Adrenal gland (tissue), 12 donors: ENCODE data around the gene ETF1. TPM values are rescaled to one million over a fixed set of nuclear protein-coding genes. Genes with fewer than 3 reads are reported as not detected.

ENCODE experiments used
- DNase-seq, 7 donors: peaks; one replicate each; pipeline ENCODE4 v3.0.0-alpha.2; 2019 to 2020
- H3K27ac ChIP-seq, 5 donors: fragments of 200-600 bp; sonication (generic) in 4 of 5; 1 replicate in 3 of 5; 2 replicates in 2 of 5; pipeline versions ENCODE4 v1.5.1 to v1.8.0; 2016 to 2020; ENCODE audit warnings: mild to moderate bottlenecking in 1 of 5
- H3K27me3 ChIP-seq: fragments of 200-600 bp; 2 replicates; pipeline ENCODE4 v1.8.0; 2021
- H3K36me3 ChIP-seq, 2 donors: fragments of 200-600 bp; replicated peaks in 1 of 2; 1 replicate in 1 of 2; 2 replicates in 1 of 2; pipeline versions ENCODE4 v1.5.1 to v1.8.0; 2018 to 2022
- H3K4me1 ChIP-seq, 2 donors: fragments of 200-600 bp; replicated peaks in 1 of 2; 1 replicate in 1 of 2; 2 replicates in 1 of 2; pipeline versions ENCODE4 v1.5.1 to v1.8.0; 2018 to 2021
- H3K4me3 ChIP-seq, 4 donors: fragments of 200-600 bp; sonication (generic) in 3 of 4; one replicate each; pipeline ENCODE4 v1.5.1; 2016 to 2018
- H3K9me3 ChIP-seq, 3 donors: fragments of 200-600 bp; sonication (generic) in 1 of 3; replicated peaks in 1 of 3; 1 replicate in 2 of 3; 2 replicates in 1 of 3; pipeline versions ENCODE4 v1.5.1 to v1.8.0; 2016 to 2021
- CTCF ChIP-seq, 6 experiments: fragments of 450-650 bp in 4 of 6; fragments of 200-600 bp in 2 of 6; sonication (generic) in 1 of 6; IDR thresholded peaks; 1 replicate in 5 of 6; 2 replicates in 1 of 6; pipeline versions ENCODE4 v1.5.1 to v1.8.0; 2016 to 2021; ENCODE audit warnings: antibody characterized with exemption in 6 of 6, mild to moderate bottlenecking in 2 of 6, moderate library complexity in 1 of 6
- POLR2A ChIP-seq, 2 donors: fragments of 450-650 bp; IDR thresholded peaks; one replicate each; pipeline ENCODE4 v1.6.1; 2017; ENCODE audit warnings: antibody characterized with exemption in 2 of 2, mild to moderate bottlenecking in 2 of 2, moderate library complexity in 1 of 2
- WGBS, 4 donors: extraction: QIAGEN DNeasy Blood & Tissue Kit in 2 of 4; methylation state at CpG; one replicate each; pipeline versions ENCODE4 v1.1.5 to v1.1.7; 2013 to 2017; 5-methylcytosine and 5-hydroxymethylcytosine counted together
- intact Hi-C, 2 donors: fragments of 100-400 bp; cut with DNase I; formaldehyde crosslinking; loops; one replicate each; pipeline versions ENCODE4 v1.14.1 to v1.15.0; 2022 to 2023
- polyA plus RNA-seq, 3 donors: library from polyadenylated mRNA; stranded (reverse); fragments of 200-250 nt in 2 of 3; fragments of 350-450 nt in 1 of 3; fragmentation: Illumina TruSeq in 1 of 3; extraction: RNeasy Lipid Tissue Mini Kit (QIAGEN cat#74804) in 1 of 3; gene quantifications; one replicate each; pipeline ENCODE4 v1.2.3, GENCODE V29; 2013 to 2014
- total RNA-seq, 9 donors: library from RNA; depleted of rRNA in 4 of 9; stranded (reverse); fragments of >200 nt in 4 of 9; fragments of 120-200 nt in 1 of 9; fragmentation: NEBNext Ultra II Directional in 1 of 9; extraction: Animal tissue kit (Norgen Biotek cat#: 25700) in 1 of 9; gene quantifications; one replicate each; pipeline versions ENCODE4 v1.1.0 to v1.2.4, GENCODE V29; 2013 to 2023
- donor health status: healthy with polysubstance abuse.
- donor health status: Bipolar disorder and iron deficiency.
- donor health status: DM: yes; HTN: yes; CAD: no.
- donor health status: DM: no; HTN: no; CAD: no.
- donor health status: DM: no; HTN: no; CAD: no.
- donor health status: DM: yes; HTN: yes; CAD: no.

ETF1 gene
- total and polyA plus RNA-seq, 12 donors: 25.4 to 178 (median 72.3) TPM

- intact Hi-C loops: no loop called here
- H3K36me3 ChIP-seq: no peaks in the 10 kb centered on the region
- no peaks in the 10 kb centered on the region for H3K9me3 ChIP-seq
- WGBS, 4 donors: 0 to 1% (median 0%) methylated on average over 18 to 64 of the region's 64 CpGs
- TF ChIP-seq CTCF (IDR thresholded peaks at IDR 0.05) (peak in 4 of 6 experiments; percentile 5 to 79 (median 56)), POLR2A (IDR thresholded peaks at IDR 0.05) (peak; percentile 68 to 76)
- DNase-seq: peak; percentile 97 to 99 (median 99)
- H3K27ac ChIP-seq: peak overlapping the region; percentile 92 to 98 (median 98)
- peak overlapping the region; percentile 28 to 81 (median 61) for H3K4me3 ChIP-seq
- H3K27me3 ChIP-seq: no peaks in the 10 kb centered on the region
- peaks cover 4 to 14% of the 10 kb centered on the region in 2 donors for H3K4me1 ChIP-seq
Measured at GRCh38 chr5:138464388-138465260, 78.4 kb downstream of the ETF1 start.

GRCh38 chr5:138464008-138464387, 79.0 kb downstream of the ETF1 start:
- no peaks in the 10 kb centered on the region for H3K9me3 ChIP-seq
- intact Hi-C loops: no loop called here
- no peaks in the 10 kb centered on the region for H3K36me3 ChIP-seq
- 0 to 1% (median 0%) methylated on average over 9 to 34 of the region's 34 CpGs; no CpG with 5 or more reads in 1 of the 4 donors for WGBS, 4 donors
- H3K4me3 ChIP-seq: peak overlapping the region; percentile 26 to 81 (median 46)
- peaks cover 4 to 14% of the 10 kb centered on the region in 2 donors for H3K4me1 ChIP-seq
- peak; percentile 95 to 97 (median 96) for DNase-seq
- H3K27ac ChIP-seq: peak overlapping the region; percentile 92 to 98 (median 98)
- H3K27me3 ChIP-seq: no peaks in the 10 kb centered on the region
- TF ChIP-seq POLR2A (IDR thresholded peaks at IDR 0.05) (peak; percentile 77 to 94), CTCF (IDR thresholded peaks at IDR 0.05) (peak; percentile 84 to 98 (median 93))

- H3K4me1 ChIP-seq: peaks cover 4 to 17% of the 10 kb centered on the region in 2 donors
- peak overlapping the region; percentile 92 to 98 (median 98) for H3K27ac ChIP-seq
- peak in 5 of 6 experiments; percentile 15 to 41 (median 17) for TF ChIP-seq CTCF (IDR thresholded peaks at IDR 0.05)
- no peak for TF ChIP-seq POLR2A (IDR thresholded peaks at IDR 0.05)
- WGBS, 4 donors: 6 to 10% (median 9%) methylated on average over 19 to 21 of the region's 21 CpGs
- H3K9me3 ChIP-seq: no peaks in the 10 kb centered on the region
- H3K36me3 ChIP-seq: no peaks in the 10 kb centered on the region
- intact Hi-C loops: no loop called here
- peak; percentile 58 to 83 (median 70) for DNase-seq
- H3K27me3 ChIP-seq: no peaks in the 10 kb centered on the region
- peak overlapping the region in 3 of 4 donors; percentile 26 to 81 (median 64) for H3K4me3 ChIP-seq
Measured at GRCh38 chr5:138463419-138464007, 79.5 kb downstream of the ETF1 start.
